HG03039 (cell line): ENCODE results near the gene NETO1.

ENCODE experiments used
- ATAC-seq: cut with Tn5 transposase; IDR thresholded peaks from one replicate; pipeline ENCODE4 v1.9.1; 2021; ENCODE audit warnings: mild to moderate bottlenecking, moderate library complexity; ENCODE audit not compliant: unreplicated experiment

Gene NETO1

DNA sequence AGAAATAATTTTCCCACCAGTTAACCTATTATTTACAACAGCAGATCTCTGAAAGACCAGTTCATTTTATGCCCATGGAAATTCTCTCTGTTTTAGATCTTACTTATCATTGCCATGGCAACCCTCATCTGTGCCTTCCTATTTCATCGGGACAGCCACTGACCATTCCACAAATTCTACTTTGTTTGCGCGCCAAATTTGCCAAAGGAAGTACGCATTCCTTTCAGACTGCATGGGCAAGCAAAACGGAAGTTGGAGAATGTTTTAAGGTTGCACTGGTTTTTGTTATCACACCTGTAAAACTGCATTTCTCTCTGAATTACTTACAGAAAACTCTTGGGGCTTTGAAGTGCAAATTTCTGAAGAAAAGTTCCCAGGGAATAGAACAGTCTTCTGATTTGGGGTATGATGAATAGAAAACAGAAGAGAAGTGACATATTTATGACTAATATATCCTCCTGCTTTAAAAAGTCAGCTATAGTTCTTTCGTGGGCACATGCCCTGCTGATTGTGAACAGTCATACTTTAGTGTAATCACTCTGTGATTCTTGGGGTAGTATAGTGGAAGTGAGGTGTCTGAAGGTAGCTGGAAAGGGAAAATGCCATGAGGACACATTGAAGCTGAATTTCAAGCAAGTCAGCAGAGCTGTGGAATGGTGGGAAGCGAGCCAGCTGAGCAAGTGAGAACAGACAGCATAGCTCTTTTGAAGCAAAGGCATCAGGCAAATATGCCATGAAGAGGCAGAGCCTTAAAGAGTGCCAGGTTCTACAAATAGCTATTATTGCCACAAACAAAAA lies 20.9 kb downstream of the NETO1 start:
- no peak for ATAC-seq

DNA sequence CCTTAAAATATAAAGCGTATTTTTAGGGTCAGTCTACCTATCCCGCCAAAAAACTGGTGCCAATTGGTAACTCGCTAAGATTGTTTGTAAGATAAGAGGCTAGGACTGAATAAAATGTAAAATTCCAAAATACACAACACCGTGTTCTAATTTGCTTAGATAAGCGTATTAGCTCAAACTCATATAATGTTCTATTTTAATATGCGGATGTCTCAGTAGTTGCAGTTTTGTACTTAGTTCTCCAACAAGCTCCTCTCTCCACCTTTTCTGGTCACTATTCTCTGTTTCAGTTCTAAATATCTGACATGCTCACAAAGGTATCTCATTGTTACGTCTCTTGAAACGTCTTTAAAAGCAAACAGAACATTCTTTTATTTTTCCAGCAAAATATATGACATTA lies 24.0 kb downstream of the NETO1 start:
- ATAC-seq, result no peak

- no peak for ATAC-seq
Observed at GRCh38 chr18:72840109-72840508, 27.7 kb downstream of the NETO1 start.

- no peak for ATAC-seq
Observed at GRCh38 chr18:72834731-72835130, 33.1 kb downstream of the NETO1 start.

DNA sequence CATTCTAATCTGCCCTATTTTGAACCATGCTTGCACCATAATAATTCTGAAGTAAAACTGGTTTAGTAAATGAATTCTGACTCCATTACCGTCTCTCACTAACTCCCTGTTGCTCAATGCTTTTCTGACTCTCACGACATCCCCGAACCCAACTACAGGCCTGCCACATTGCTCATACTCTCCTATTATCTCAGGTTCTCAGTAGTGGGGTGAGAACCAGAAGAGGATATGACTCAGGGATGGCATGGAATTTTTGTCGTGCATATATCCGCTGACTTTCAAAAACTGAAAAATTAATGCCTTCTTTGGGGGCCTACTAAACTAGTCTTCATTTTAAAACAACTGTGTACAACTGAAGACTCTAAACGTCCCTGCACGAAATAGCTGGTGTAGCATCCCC lies 34.3 kb downstream of the NETO1 start:
- no peak for ATAC-seq

DNA sequence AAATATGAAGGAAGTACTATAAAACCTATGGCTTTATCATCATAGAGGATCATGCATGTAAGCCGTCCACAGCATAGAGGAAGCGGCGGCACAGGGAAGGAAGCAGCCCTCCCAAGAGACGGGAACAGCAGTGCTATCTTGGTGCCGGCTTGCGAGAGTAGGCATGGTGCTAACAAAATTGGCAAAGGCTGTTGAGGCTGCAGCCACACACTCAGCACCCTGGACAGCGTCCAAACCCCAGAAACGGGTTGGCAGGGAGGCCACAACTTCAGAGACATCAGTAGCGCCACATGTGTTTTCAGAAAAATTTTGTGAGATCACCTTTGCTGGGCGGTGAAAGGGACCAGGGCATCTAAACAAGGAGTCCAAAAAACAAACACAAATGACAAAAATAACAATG lies 37.7 kb downstream of the NETO1 start:
- ATAC-seq, result no peak

DNA sequence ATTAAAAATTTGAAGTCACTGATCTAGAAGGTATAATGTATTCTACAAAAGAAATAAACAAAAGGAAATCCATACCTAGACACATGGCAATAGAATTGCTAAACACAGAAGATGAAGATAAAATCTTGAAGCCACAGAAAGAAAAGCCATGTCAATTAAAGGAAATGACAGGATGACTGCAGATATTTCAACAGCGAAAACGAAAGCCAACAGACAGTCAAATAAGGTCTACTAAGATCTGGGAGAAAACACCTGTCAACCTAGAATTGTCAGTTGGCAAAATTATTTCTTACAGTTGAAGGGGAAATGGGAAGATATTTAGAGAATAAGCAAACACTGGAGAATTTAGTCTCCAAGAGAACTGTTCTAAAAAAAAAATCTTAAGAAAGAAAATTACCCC lies 39.2 kb downstream of the NETO1 start:
- ATAC-seq, result no peak

DNA sequence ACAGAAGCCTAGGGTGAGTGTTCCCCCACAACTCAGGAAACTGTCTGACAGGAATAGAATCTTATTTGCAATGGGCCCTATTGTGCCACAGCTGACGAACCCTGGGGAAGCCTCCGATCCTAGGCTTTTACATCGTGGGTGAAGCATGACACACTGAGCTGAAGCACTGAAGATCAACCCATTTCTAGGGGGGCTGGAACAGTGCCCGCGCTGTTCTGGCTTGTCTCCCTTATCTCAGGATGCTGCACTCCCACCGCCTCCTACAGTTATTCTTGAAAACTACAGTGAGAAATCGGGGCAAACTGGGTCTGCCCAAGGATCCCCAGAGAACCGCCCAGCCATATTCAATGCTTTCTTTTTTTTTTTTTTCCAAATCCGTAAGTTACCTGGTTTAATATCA lies 41.1 kb downstream of the NETO1 start:
- no peak for ATAC-seq

- ATAC-seq, result no peak
Observed at GRCh38 chr18:72823345-72823744, 44.4 kb downstream of the NETO1 start.

DNA sequence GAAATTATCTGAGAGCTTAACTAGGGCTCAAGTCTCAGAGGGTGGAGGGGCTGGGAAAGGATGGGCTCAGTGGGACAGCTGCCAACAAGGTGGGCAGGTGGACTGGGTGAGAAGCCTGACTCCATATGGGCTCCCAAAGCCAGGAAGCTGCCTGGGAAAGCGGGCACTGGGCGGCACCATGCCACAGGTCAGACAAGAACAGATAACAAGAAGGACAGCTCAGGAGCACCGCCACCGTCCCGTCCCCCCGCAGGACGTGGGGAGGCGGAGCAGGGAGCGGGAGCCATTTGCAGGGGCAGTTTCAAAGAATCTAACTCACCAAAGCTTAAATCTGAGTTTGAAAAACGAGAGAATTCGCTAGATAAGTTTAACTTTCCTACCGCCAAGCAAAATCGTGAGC lies 45.6 kb downstream of the NETO1 start:
- ATAC-seq, result no peak

GRCh38 chr18:72820571-72820970 lies 47.2 kb downstream of the NETO1 start:
- no peak for ATAC-seq

GRCh38 chr18:72819050-72819449 lies 48.7 kb downstream of the NETO1 start:
- no peak for ATAC-seq

DNA sequence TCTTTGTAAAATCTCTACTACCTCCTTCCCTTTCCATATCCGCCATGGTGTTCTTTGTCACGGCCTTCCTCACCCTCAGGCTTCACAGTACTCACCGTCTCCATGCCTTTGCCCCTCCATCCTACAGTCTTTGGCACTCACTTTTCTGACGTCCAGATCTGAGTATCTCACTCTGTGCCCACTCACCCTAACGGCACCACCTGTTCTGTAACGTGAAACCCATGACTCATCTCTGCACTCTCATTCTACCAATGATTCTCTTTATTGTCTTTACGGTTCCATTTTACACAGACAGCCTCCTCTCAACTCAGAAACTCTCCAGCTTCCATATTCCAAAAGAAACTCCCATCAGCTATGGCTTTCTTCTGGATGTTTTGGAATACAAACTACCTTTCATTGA lies 56.7 kb downstream of the NETO1 start:
- no peak for ATAC-seq

DNA sequence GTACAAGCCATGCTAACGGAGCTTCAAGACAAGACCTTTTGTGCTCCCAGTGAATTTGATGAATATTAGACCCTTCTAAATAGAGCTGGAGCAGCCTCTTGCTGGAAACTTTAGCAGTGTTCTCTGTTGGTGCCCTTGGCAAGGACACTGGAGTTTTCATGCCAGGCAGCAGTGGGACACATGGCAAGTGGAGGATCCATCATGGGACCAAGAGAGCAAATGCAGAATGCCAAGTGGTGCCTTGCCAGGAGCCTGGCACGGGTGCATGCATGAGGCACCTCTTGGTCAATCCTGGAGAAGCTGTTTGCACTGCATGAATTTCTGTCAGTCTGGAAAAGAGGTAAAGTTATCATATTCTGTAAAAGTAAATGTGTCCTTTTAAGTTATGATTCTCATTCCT lies 59.1 kb downstream of the NETO1 start:
- ATAC-seq, result no peak

DNA sequence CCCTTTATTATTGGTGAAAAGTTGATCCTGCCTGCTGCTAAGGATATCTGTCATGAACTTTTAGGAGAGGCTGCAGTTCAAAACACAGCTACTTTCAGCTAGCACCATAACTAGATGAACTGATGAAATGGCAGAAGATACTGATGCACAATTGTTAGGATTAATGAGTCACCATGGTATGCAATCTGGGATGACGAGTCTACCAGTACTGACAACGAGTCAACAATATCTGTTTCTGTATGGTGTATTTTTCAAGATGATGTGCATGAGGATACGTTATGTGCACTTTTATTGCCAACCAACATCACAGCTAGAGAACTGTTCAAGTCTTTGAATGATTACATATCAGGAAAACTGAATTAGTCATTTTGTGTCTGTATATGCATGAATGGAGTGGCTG lies 68.7 kb downstream of the NETO1 start:
- ATAC-seq, result no peak

DNA sequence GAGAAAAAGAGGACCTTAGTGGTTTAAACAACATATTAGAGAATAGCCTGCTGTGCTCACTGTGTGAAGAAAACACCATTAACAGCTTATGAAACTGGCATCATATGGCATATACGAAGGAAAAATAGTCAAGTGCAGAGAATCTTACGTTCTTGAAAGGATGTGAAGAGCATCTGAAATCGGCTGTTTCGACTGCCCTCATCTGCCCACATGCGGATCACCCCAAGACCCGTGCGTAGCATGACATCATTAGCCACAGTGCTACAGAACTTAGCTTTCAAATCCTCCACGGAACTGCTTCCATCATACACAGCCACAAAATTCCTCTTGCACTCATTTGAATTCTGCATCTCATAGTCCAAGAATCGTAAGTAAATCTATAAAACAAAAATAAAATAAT lies 84.3 kb downstream of the NETO1 start:
- ATAC-seq, result no peak

- no peak for ATAC-seq
Observed at GRCh38 chr18:72774914-72775313, 92.9 kb downstream of the NETO1 start.

GRCh38 chr18:72772916-72773315 lies 94.9 kb downstream of the NETO1 start:
- ATAC-seq, result no peak

GRCh38 chr18:72768681-72769229 lies 99.0 kb downstream of the NETO1 start:
- ATAC-seq, result no peak

- ATAC-seq, result peak; percentile 50
Observed at GRCh38 chr18:72762515-72763122, 105.2 kb downstream of the NETO1 start.

- ATAC-seq, result no peak
Observed at GRCh38 chr18:72752220-72752619, 115.6 kb downstream of the NETO1 start.

DNA sequence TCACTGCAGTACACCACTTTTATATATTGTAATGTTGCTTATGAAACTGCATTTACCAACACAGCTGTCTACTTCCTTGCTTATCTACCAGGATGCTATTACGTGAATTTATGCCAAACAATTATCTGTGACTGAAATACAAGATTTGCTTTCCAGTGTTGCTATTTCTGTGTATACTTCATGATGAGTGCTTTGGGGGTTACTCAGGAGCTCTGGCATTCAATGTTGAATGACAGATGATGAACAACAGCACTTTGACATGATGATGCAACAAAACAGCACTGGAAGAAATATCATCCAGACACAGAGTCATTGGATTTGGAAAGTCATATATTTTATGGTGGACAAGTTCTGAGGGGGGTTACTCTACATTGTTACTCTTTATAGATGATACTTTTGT lies 125.8 kb downstream of the NETO1 start:
- no peak for ATAC-seq
